Ramos (cell line): Measurements from ENCODE around the gene INPPL1.

Experiments used
- in situ Hi-C: fragments of 300-500 bp; cut with MboI; formaldehyde crosslinking; loops from one replicate; pipeline ENCODE4 v1.14.3; 2022; ENCODE audit warnings: low sequenced_read_pairs; ENCODE audit not compliant: unreplicated experiment

INPPL1 gene

GRCh38 chr11:72217841-72218240 lies 6.7 kb upstream of the INPPL1 start:
- in situ Hi-C loops: no loop called here

- in situ Hi-C loops: no loop called here
Measured at GRCh38 chr11:72218251-72218745, 6.3 kb upstream of the INPPL1 start.

GRCh38 chr11:72220696-72221363 lies 3.7 kb upstream of the INPPL1 start:
- in situ Hi-C loops: no loop called here

GRCh38 chr11:72221386-72222075 lies 3.0 kb upstream of the INPPL1 start:
- in situ Hi-C loops: no loop called here

GRCh38 chr11:72222106-72222891 lies 2.3 kb upstream of the INPPL1 start:
- in situ Hi-C loops: no loop called here

GRCh38 chr11:72222907-72223614 lies 1.5 kb upstream of the INPPL1 start:
- in situ Hi-C loops: no loop called here

DNA sequence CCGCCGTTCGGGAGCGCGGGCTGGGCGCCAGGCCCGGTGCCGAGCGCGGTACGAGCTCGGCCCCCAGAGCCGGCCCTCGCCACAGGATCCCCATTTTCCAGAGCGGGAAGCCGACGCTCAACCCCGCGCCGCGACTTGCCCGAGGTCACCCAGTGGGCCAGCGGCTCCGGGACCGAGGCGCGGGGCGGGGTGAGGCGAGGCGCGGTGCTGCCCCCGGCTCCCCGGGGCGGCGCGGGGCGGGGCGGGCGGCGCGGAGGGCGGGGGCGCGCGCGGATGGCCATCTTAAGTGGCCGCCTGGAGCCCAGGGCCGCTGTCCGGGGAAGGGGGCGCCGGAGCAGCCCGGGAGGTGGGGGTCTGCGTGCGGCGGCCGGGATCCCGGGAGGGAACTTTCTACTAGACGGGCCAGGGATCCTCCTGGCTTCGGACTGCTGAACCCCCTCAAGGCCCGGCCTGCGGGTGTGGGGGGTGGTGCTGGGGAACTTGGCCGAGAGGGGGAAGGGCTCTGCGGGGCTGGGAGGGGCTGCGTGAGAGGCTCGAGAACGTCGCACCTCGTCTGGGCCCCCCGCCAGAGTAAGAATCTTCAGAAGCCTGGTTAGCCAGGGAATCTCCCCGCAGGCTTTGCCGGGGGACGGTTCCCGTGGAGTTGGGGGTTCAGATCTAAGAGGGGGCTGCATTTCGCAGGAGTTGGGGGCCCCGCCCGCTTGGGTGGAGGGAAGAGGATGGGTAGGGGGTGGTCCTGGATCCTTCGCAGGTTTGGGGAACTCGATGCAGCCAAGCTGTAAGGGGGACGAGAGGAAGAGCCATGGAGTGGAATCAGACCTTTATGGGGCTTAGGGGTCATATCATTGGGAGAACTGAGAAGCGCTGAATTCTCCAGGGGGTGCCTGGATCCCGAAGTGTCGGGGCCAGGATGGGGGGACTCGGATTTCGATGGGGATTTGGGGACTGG lies 678 bp upstream of the INPPL1 start:
- in situ Hi-C loops: no loop called here

DNA sequence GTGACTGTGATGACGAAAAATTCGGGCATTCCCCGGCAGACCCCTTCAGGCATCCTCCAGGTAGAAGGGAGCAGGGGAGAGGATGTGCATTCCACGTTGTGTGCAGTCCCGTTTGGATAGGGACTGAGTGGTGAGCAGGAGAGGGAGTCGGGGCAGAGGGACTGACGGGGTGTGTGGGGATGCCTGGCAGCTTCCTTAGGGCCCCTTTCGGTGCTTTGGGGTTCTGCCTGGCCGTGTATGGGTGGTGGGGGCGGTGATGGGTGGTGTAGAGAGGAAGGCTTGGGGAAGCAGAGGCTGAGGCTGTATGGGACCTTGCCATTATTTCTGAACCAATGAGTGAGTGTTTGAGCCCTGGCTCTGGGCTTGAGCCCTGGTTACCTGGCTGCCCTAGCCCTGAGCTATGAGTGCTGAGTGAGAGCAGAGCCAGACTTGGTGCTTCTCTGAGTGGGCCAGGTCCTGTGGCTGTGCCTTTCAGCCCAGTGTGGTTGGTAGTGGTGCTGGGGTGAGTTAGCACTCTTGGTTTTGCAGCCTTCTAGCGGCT lies 914 bp downstream of the INPPL1 start:
- in situ Hi-C loops: no loop called here

DNA sequence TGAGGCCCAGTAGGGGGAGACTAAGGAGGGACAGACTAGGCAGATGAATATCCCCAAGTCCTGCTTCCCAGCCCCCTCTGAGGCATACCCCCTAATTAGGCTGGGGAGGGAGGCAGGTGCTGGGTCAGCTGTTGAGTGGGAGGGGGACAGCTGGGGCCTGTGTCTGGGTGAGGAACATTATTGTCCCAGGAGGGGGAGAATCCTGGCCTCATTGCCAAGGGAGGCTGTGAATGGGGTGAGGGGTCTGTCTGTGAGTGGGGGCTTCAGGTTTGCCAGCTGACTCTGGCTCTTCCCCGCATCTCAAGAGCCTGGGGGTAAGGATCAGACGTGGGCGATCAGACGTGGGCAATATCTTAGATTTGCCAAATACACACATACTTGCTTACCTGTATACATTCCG lies 2.1 kb downstream of the INPPL1 start:
- in situ Hi-C loops: no loop called here

- in situ Hi-C loops: no loop called here
Measured at GRCh38 chr11:72227316-72228228, 3.0 kb downstream of the INPPL1 start.

- in situ Hi-C loops: no loop called here
Measured at GRCh38 chr11:72228229-72228843, 3.8 kb downstream of the INPPL1 start.

DNA sequence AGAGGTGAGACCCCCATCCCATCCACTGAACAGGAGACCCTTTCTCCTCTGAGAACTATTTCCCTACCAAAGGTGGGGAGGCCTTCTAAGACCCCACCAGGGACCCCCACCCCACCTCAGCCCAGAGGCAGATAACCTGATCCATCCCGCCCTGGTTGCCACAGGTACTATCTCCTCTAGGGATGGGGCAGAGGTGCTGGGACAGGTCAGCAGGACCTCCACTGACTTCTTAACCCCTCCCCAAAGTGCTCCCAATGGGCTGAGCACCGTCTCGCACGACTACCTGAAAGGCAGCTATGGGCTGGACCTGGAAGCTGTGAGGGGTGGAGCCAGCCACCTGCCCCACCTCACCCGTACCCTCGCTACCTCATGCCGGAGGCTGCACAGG lies 4.3 kb downstream of the INPPL1 start:
- in situ Hi-C loops: no loop called here

GRCh38 chr11:72229336-72229924 lies 4.9 kb downstream of the INPPL1 start:
- in situ Hi-C loops: no loop called here

DNA sequence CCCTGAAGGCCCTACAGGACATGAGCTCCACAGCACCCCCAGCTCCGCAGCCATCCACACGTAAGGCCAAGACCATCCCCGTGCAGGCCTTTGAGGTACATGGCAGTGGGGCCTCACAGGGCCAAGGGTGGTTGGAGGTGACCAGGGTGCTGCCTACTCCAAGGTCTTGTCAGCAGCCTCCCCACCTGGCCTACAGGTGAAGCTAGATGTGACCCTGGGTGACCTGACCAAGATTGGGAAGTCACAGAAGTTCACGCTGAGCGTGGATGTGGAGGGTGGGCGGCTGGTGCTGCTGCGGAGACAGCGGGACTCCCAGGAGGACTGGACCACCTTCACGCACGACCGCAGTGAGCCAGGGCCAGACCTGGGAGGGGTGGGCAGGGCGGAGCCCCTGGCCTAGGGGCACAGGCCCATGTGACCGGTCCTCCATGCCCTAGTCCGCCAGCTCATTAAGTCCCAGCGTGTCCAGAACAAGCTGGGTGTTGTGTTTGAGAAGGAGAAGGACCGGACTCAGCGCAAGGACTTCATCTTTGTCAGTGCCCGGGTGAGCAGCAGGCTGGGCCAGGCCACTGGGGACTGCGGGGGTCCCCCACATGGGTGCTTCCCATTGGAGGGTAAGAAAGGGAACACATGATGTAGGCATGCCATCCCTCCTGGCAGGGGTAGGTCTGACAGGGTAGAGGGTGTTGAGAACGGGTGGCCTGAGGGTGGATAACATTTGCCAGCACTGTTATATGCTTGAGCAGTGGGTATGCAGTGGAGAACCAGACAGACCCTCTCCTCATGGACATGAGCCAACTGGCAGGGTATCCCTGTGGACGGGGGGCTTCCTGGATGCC lies 5.6 kb downstream of the INPPL1 start:
- in situ Hi-C loops: no loop called here

DNA sequence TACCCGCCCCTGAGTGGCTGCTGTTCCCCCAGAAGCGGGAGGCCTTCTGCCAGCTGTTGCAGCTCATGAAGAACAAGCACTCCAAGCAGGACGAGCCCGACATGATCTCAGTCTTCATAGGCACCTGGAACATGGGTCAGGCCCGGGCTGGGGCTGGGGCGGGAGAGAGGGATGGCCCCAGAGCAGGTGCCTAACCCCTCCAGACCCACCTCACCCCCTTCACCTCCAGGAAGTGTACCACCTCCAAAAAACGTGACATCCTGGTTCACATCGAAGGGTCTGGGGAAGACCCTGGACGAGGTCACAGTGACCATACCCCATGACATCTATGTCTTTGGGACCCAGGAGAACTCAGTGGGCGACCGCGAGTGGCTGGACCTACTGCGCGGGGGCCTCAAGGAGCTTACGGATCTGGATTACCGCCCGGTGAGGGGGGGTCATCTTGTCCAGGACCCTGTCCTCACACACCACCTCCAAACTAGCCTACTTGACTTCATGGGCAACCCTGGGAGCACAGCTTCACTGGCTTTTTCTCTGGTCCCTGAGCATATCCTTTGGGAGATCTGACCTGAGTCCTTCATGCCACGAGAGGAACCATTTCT lies 6.3 kb downstream of the INPPL1 start:
- in situ Hi-C loops: no loop called here
